ENCODE data around the gene RTBDN.

GRCh38 chr19:12842511-12842910 is 8.1 kb upstream of the RTBDN start:
- no peak for TF ChIP-seq NFIC (IDR thresholded peaks at IDR 0.05; ENCODE audit: borderline replicate concordance)
- TF ChIP-seq CTCF (IDR thresholded peaks at IDR 0.05), result no peak
- no peak for TF ChIP-seq NRF1 (IDR thresholded peaks at IDR 0.05; ENCODE audit: low read depth, low read length)
- no peak for TF ChIP-seq POLR2AphosphoS5 (IDR thresholded peaks at IDR 0.05; ENCODE audit: low read depth, low read length)
- TF ChIP-seq IRF3 (IDR thresholded peaks at IDR 0.05; ENCODE audit: low read depth, low read length), result no peak
- no peak for TF ChIP-seq RAD21 (IDR thresholded peaks at IDR 0.05; ENCODE audit: low read length)
- no peak for TF ChIP-seq MEF2A (IDR thresholded peaks at IDR 0.05; ENCODE audit: borderline replicate concordance, low read depth)
- no peak for TF ChIP-seq EP300 (IDR thresholded peaks at IDR 0.05; ENCODE audit: borderline replicate concordance in 1 of 2, low read depth in 1 of 2, low read length in 1 of 2)

Data from SK-N-SH (cell line).